Endothelial cell (in vitro differentiated cells): ENCODE data around the gene SHISAL2A. TPM values are rescaled to one million over a fixed set of nuclear protein-coding genes. Genes with fewer than 3 reads are reported as not detected.
A peak's percentile ranks its signal among the peaks of the same experiment; 100 is the strongest.

Experiments
- DNase-seq: peaks from one replicate; pipeline ENCODE4 v3.0.0; 2021; ENCODE audit warnings: low spot score
- H3K27ac Mint-ChIP-seq: one replicate; pipeline ENCODE4 v1.8.0; 2021; ENCODE audit warnings: mixed read lengths, inconsistent platforms; ENCODE audit not compliant: unreplicated experiment
- H3K27me3 Mint-ChIP-seq: one replicate; pipeline ENCODE4 v1.8.0; 2021; ENCODE audit warnings: mild to moderate bottlenecking, moderate library complexity, mixed read lengths, inconsistent platforms; ENCODE audit not compliant: unreplicated experiment
- H3K36me3 Mint-ChIP-seq: one replicate; pipeline ENCODE4 v1.8.0; 2021; ENCODE audit warnings: mild to moderate bottlenecking, low read depth, mixed read lengths, inconsistent platforms; ENCODE audit not compliant: unreplicated experiment
- H3K4me1 Mint-ChIP-seq: one replicate; pipeline ENCODE4 v1.8.0; 2021; ENCODE audit warnings: mild to moderate bottlenecking, mixed read lengths, inconsistent platforms; ENCODE audit not compliant: unreplicated experiment
- H3K4me3 Mint-ChIP-seq: one replicate; pipeline ENCODE4 v1.8.0; 2021; ENCODE audit warnings: mild to moderate bottlenecking, mixed read lengths, inconsistent platforms; ENCODE audit not compliant: unreplicated experiment
- H3K9me3 Mint-ChIP-seq: one replicate; pipeline ENCODE4 v1.8.0; 2021; ENCODE audit warnings: mixed read lengths, inconsistent platforms; ENCODE audit not compliant: unreplicated experiment
- CTCF ChIP-seq: fragments of 200-600 bp; sonication (generic); IDR thresholded peaks from one replicate; pipeline ENCODE4 v1.5.0; 2021; ENCODE audit warnings: antibody characterized with exemption; ENCODE audit not compliant: unreplicated experiment
- total RNA-seq: library from RNA; stranded (reverse); fragmentation: NEBNext Ultra II Directional; extraction: Animal tissue kit (Norgen Biotek cat#: 25700); gene quantifications from one replicate; pipeline ENCODE4 v1.2.1, GENCODE V29; 2021; ENCODE audit not compliant: unreplicated experiment

SHISAL2A gene
- total RNA-seq, 1 donor from 2014 or later, result not detected

GRCh38 chr1:52660807-52661206, 27.8 kb downstream of the SHISAL2A start:
- H3K4me3 Mint-ChIP-seq, result no peak overlapping the region
- TF ChIP-seq CTCF, result no peak

GRCh38 chr1:52662645-52663313, 29.8 kb downstream of the SHISAL2A start:
- Mint-ChIP-seq H3K36me3 (no peaks in the 10 kb centered on the region), H3K27me3 (peaks cover 4% of the 10 kb centered on the region), H3K4me1 (peaks cover 9% of the 10 kb centered on the region), H3K4me3 (no peak overlapping the region), H3K9me3 (no peaks in the 10 kb centered on the region), H3K27ac (no peak overlapping the region)
- TF ChIP-seq CTCF, result no peak
- DNase-seq, result peak; percentile 19

More at GRCh38 chr1:52660807-52661206, 27.8 kb downstream of the SHISAL2A start:
- Mint-ChIP-seq H3K36me3 (no peaks in the 10 kb centered on the region), H3K27ac (no peak overlapping the region), H3K4me1 (peaks cover 9% of the 10 kb centered on the region), H3K9me3 (no peaks in the 10 kb centered on the region), H3K27me3 (peaks cover 4% of the 10 kb centered on the region)
- no peak for DNase-seq

- peaks cover 9% of the 10 kb centered on the region for H3K4me1 Mint-ChIP-seq
- no peak overlapping the region for H3K4me3 Mint-ChIP-seq
- DNase-seq, result no peak
- peaks cover 4% of the 10 kb centered on the region for H3K27me3 Mint-ChIP-seq
- H3K9me3 Mint-ChIP-seq, result no peaks in the 10 kb centered on the region
- H3K27ac Mint-ChIP-seq, result no peak overlapping the region
- TF ChIP-seq CTCF, result no peak
- no peaks in the 10 kb centered on the region for H3K36me3 Mint-ChIP-seq
These were observed 30.7 kb downstream of the SHISAL2A start for GRCh38 chr1:52663716-52664115.

- TF ChIP-seq CTCF, result no peak
- H3K9me3 Mint-ChIP-seq, result no peaks in the 10 kb centered on the region
- H3K27me3 Mint-ChIP-seq, result peaks cover 2% of the 10 kb centered on the region
- H3K4me3 Mint-ChIP-seq, result no peak overlapping the region
- no peak for DNase-seq
- peaks cover 9% of the 10 kb centered on the region for H3K4me1 Mint-ChIP-seq
- no peak overlapping the region for H3K27ac Mint-ChIP-seq
- no peaks in the 10 kb centered on the region for H3K36me3 Mint-ChIP-seq
These were observed 32.3 kb downstream of the SHISAL2A start for GRCh38 chr1:52665006-52665941.

- Mint-ChIP-seq H3K27me3 (peaks cover 2% of the 10 kb centered on the region), H3K4me3 (no peak overlapping the region), H3K4me1 (peaks cover 6% of the 10 kb centered on the region), H3K9me3 (no peaks in the 10 kb centered on the region), H3K36me3 (no peaks in the 10 kb centered on the region), H3K27ac (no peak overlapping the region)
- no peak for TF ChIP-seq CTCF
- DNase-seq, result no peak
These were observed 34.3 kb downstream of the SHISAL2A start for GRCh38 chr1:52667290-52667689.
